ENCODE measurements around the gene ETV7.
"Not testable (repeated sequence)": the region's sequence is repeated elsewhere in the genome, so short reads cannot be mapped to it uniquely, and the experiment has no call there.

ETV7 gene

GRCh38 chr6:36340306-36340617, 47.2 kb downstream of the ETV7 start:
- Histone ChIP-seq H3K4me3 (replicated peaks; ENCODE audit: low read depth, low read length) (no peak overlapping the region), H3K36me3 (ENCODE audit: control insufficient read depth, insufficient read depth, low read length) (no peaks in the 10 kb centered on the region), H3K27me3 (replicated peaks; ENCODE audit: control insufficient read depth, insufficient read depth, low read length) (no peaks in the 10 kb centered on the region)
- TF ChIP-seq CTCF (IDR thresholded peaks at IDR 0.05; ENCODE audit: insufficient read depth, low read length, poor library complexity, severe bottlenecking), result no peak
- DNase-seq (ENCODE audit: extremely low read depth, insufficient read length), result no peak

- no peaks in the 10 kb centered on the region for H3K27me3 ChIP-seq (replicated peaks; ENCODE audit: control insufficient read depth, insufficient read depth, low read length)
- H3K4me3 ChIP-seq (replicated peaks; ENCODE audit: low read depth, low read length), result no peak overlapping the region
- no peaks in the 10 kb centered on the region for H3K36me3 ChIP-seq (ENCODE audit: control insufficient read depth, insufficient read depth, low read length)
- DNase-seq (ENCODE audit: extremely low read depth, insufficient read length), result no peak
- TF ChIP-seq CTCF (IDR thresholded peaks at IDR 0.05; ENCODE audit: insufficient read depth, low read length, poor library complexity, severe bottlenecking), result no peak
Observed at GRCh38 chr6:36339146-36339545, 48.3 kb downstream of the ETV7 start.

GRCh38 chr6:36338223-36338622, 49.2 kb downstream of the ETV7 start:
- not testable (repeated sequence) for H3K36me3 ChIP-seq (ENCODE audit: control insufficient read depth, insufficient read depth, low read length); H3K4me3 ChIP-seq (replicated peaks; ENCODE audit: low read depth, low read length); DNase-seq (ENCODE audit: extremely low read depth, insufficient read length); H3K27me3 ChIP-seq (replicated peaks; ENCODE audit: control insufficient read depth, insufficient read depth, low read length)

GRCh38 chr6:36337814-36338213, 49.7 kb downstream of the ETV7 start:
- DNase-seq (ENCODE audit: extremely low read depth, insufficient read length), result no peak
- H3K36me3 ChIP-seq (ENCODE audit: control insufficient read depth, insufficient read depth, low read length), result no peaks in the 10 kb centered on the region
- TF ChIP-seq CTCF (IDR thresholded peaks at IDR 0.05; ENCODE audit: insufficient read depth, low read length, poor library complexity, severe bottlenecking), result no peak
- peaks cover 1% of the 10 kb centered on the region; the same call in 1 of the 2 replicates for H3K27me3 ChIP-seq (replicated peaks; ENCODE audit: control insufficient read depth, insufficient read depth, low read length)
- no peak overlapping the region for H3K4me3 ChIP-seq (replicated peaks; ENCODE audit: low read depth, low read length)

GRCh38 chr6:36336779-36337241, 50.7 kb downstream of the ETV7 start, which contains the start of gene BNIP5:
TSS of gene BNIP5 (minus strand) at chr6:36336888. CDS start at chr6:36330690, 6,198 bp downstream.
- Histone ChIP-seq H3K36me3 (ENCODE audit: control insufficient read depth, insufficient read depth, low read length) (no peaks in the 10 kb centered on the region), H3K4me3 (replicated peaks; ENCODE audit: low read depth, low read length) (no peak within 1 kb of the TSS), H3K27me3 (replicated peaks; ENCODE audit: control insufficient read depth, insufficient read depth, low read length) (peaks cover 1% of the 10 kb centered on the region; the same call in 1 of the 2 replicates)
- DNase-seq (ENCODE audit: extremely low read depth, insufficient read length), result no peak
- TF ChIP-seq CTCF (IDR thresholded peaks at IDR 0.05; ENCODE audit: insufficient read depth, low read length, poor library complexity, severe bottlenecking), result no peak

- DNase-seq (ENCODE audit: extremely low read depth, insufficient read length), result no peak
- Histone ChIP-seq H3K36me3 (ENCODE audit: control insufficient read depth, insufficient read depth, low read length) (no peaks in the 10 kb centered on the region), H3K4me3 (replicated peaks; ENCODE audit: low read depth, low read length) (no peak overlapping the region), H3K27me3 (replicated peaks; ENCODE audit: control insufficient read depth, insufficient read depth, low read length) (peaks cover 1% of the 10 kb centered on the region; the same call in 1 of the 2 replicates)
- no peak for TF ChIP-seq CTCF (IDR thresholded peaks at IDR 0.05; ENCODE audit: insufficient read depth, low read length, poor library complexity, severe bottlenecking)
Observed at GRCh38 chr6:36336208-36336710, 51.2 kb downstream of the ETV7 start.

Data from GM06990 (cell line).